Esophagus (tissue), 2 donors: ENCODE data around the gene STAC3. TPM values are rescaled to one million over a fixed set of nuclear protein-coding genes. Genes with fewer than 3 reads are reported as not detected.
A peak's percentile ranks its signal among the peaks of the same experiment; 100 is the strongest.

Experiments used
- H3K27ac ChIP-seq, 2 donors: one replicate each; pipeline ENCODE4 v1.5.1; 2013; ENCODE audit warnings: low read depth in 2 of 2, mild to moderate bottlenecking in 2 of 2, inconsistent platforms in 1 of 2, low read length in 1 of 2, moderate library complexity in 1 of 2
- H3K27me3 ChIP-seq, 2 donors: one replicate each; pipeline ENCODE4 v1.6.1; 2013; ENCODE audit warnings: low read length in 2 of 2, control low read depth in 1 of 2, mild to moderate bottlenecking in 1 of 2; ENCODE audit not compliant: insufficient read depth in 2 of 2, control insufficient read depth in 1 of 2
- H3K36me3 ChIP-seq, 2 donors: one replicate each; pipeline ENCODE4 v1.6.1; 2013; ENCODE audit warnings: low read length in 1 of 2; ENCODE audit not compliant: control insufficient read depth in 2 of 2, insufficient read depth in 2 of 2
- H3K4me1 ChIP-seq, 2 donors: one replicate each; pipeline ENCODE4 v1.6.1; 2013; ENCODE audit warnings: low read length in 1 of 2; ENCODE audit not compliant: control insufficient read depth in 2 of 2, insufficient read depth in 2 of 2
- H3K4me3 ChIP-seq, 2 donors: one replicate each; pipeline ENCODE4 v1.5.1; 2013; ENCODE audit warnings: low read length in 2 of 2, mild to moderate bottlenecking in 2 of 2, low read depth in 1 of 2, moderate library complexity in 1 of 2
- H3K9me3 ChIP-seq, 2 donors: one replicate each; pipeline ENCODE4 v1.6.1; 2013; ENCODE audit warnings: mild to moderate bottlenecking in 2 of 2, low read depth in 1 of 2, low read length in 1 of 2, moderate library complexity in 1 of 2; ENCODE audit not compliant: control insufficient read depth in 2 of 2, insufficient read depth in 1 of 2
- WGBS, 2 donors: extraction: QIAGEN DNeasy Blood & Tissue Kit; methylation state at CpG; one replicate each; pipeline ENCODE4 v1.1.7; 2013; 5-methylcytosine and 5-hydroxymethylcytosine counted together
- polyA plus RNA-seq, 2 donors: library from polyadenylated mRNA; stranded (reverse); fragments of 200-250 nt; gene quantifications; one replicate each; pipeline ENCODE4 v1.2.3, GENCODE V29; 2013
- donor health status: healthy with polysubstance abuse.
- donor health status: Bipolar disorder and iron deficiency.

Gene STAC3
- polyA plus RNA-seq, 2 donors: 0.96 to 1.4 TPM

- WGBS, 2 donors: 9 to 10% methylated on average over 48 of the region's 48 CpGs
Observed at GRCh38 chr12:57241402-57242310, 9.3 kb downstream of the STAC3 start.

GRCh38 chr12:57240926-57241401, 10.0 kb downstream of the STAC3 start:
- Histone ChIP-seq H3K4me3 (no peak overlapping the region), H3K27ac (peak overlapping the region in 1 of 2 donors; percentile 5), H3K4me1 (peaks cover 14 to 43% of the 10 kb centered on the region in 2 donors), H3K9me3 (no peaks in the 10 kb centered on the region), H3K36me3 (no peaks in the 10 kb centered on the region), H3K27me3 (peaks cover 0 to 9% of the 10 kb centered on the region in 2 donors)
- WGBS, 2 donors: 13 to 16% methylated on average over 19 of the region's 19 CpGs

More at GRCh38 chr12:57241402-57242310, 9.3 kb downstream of the STAC3 start:
- peaks cover 14 to 38% of the 10 kb centered on the region in 2 donors for H3K4me1 ChIP-seq
- H3K27ac ChIP-seq: no peak overlapping the region
- H3K27me3 ChIP-seq: peaks cover 0 to 9% of the 10 kb centered on the region in 2 donors
- H3K9me3 ChIP-seq: no peaks in the 10 kb centered on the region
- no peaks in the 10 kb centered on the region for H3K36me3 ChIP-seq
- no peak overlapping the region for H3K4me3 ChIP-seq

GRCh38 chr12:57240066-57240921, 10.7 kb downstream of the STAC3 start:
- H3K36me3 ChIP-seq: peaks cover 0 to under 1% of the 10 kb centered on the region in 2 donors
- H3K27me3 ChIP-seq: peaks cover 0 to 9% of the 10 kb centered on the region in 2 donors
- H3K27ac ChIP-seq: peak overlapping the region in 1 of 2 donors; percentile 6
- WGBS, 2 donors: 1% methylated on average over 68 to 72 of the region's 72 CpGs
- H3K4me1 ChIP-seq: peaks cover 14 to 46% of the 10 kb centered on the region in 2 donors
- peak overlapping the region; percentile 23 to 43 for H3K4me3 ChIP-seq
- H3K9me3 ChIP-seq: no peaks in the 10 kb centered on the region

- H3K9me3 ChIP-seq: no peaks in the 10 kb centered on the region
- H3K27ac ChIP-seq: no peak overlapping the region
- H3K4me1 ChIP-seq: peaks cover 14 to 50% of the 10 kb centered on the region in 2 donors
- H3K4me3 ChIP-seq: peak overlapping the region; percentile 23 to 43
- peaks cover 0 to 2% of the 10 kb centered on the region in 2 donors for H3K36me3 ChIP-seq
- peaks cover 0 to 9% of the 10 kb centered on the region in 2 donors for H3K27me3 ChIP-seq
- 2 to 3% methylated on average over 14 of the region's 14 CpGs for WGBS, 2 donors
Observed at GRCh38 chr12:57239587-57240065, 11.4 kb downstream of the STAC3 start.

- Histone ChIP-seq H3K4me3 (peak overlapping the region; percentile 16 to 45), H3K4me1 (peaks cover 14 to 52% of the 10 kb centered on the region in 2 donors), H3K27me3 (peaks cover 0 to 9% of the 10 kb centered on the region in 2 donors), H3K36me3 (peaks cover 0 to 4% of the 10 kb centered on the region in 2 donors), H3K27ac (no peak overlapping the region), H3K9me3 (no peaks in the 10 kb centered on the region)
- 1 to 2% methylated on average over 46 to 47 of the region's 47 CpGs for WGBS, 2 donors
Observed at GRCh38 chr12:57238854-57239554, 12.0 kb downstream of the STAC3 start.

GRCh38 chr12:57237932-57238853, 12.8 kb downstream of the STAC3 start:
- H3K4me3 ChIP-seq: peak overlapping the region; percentile 16 to 45
- peaks cover 0 to 9% of the 10 kb centered on the region in 2 donors for H3K27me3 ChIP-seq
- no peaks in the 10 kb centered on the region for H3K9me3 ChIP-seq
- H3K36me3 ChIP-seq: peaks cover 0 to 12% of the 10 kb centered on the region in 2 donors
- 5 to 6% methylated on average over 60 to 63 of the region's 63 CpGs for WGBS, 2 donors
- no peak overlapping the region for H3K27ac ChIP-seq
- H3K4me1 ChIP-seq: peaks cover 14 to 55% of the 10 kb centered on the region in 2 donors

GRCh38 chr12:57237596-57237931, 13.4 kb downstream of the STAC3 start:
- 29 to 34% methylated on average over 5 of the region's 5 CpGs for WGBS, 2 donors
- peaks cover 14 to 53% of the 10 kb centered on the region in 2 donors for H3K4me1 ChIP-seq
- peaks cover 4 to 18% of the 10 kb centered on the region in 2 donors for H3K36me3 ChIP-seq
- peak overlapping the region in 1 of 2 donors; percentile 72 for H3K27ac ChIP-seq
- H3K9me3 ChIP-seq: no peaks in the 10 kb centered on the region
- H3K27me3 ChIP-seq: peaks cover 0 to 5% of the 10 kb centered on the region in 2 donors
- H3K4me3 ChIP-seq: no peak overlapping the region

- WGBS, 2 donors: 18 to 20% methylated on average over 9 of the region's 9 CpGs
Observed at GRCh38 chr12:57236925-57237595, 13.9 kb downstream of the STAC3 start.

More at GRCh38 chr12:57236925-57237595, 13.9 kb downstream of the STAC3 start:
- Histone ChIP-seq H3K36me3 (peaks cover 9 to 23% of the 10 kb centered on the region in 2 donors), H3K4me3 (peak overlapping the region; percentile 47 to 48), H3K9me3 (no peaks in the 10 kb centered on the region), H3K27ac (peak overlapping the region in 1 of 2 donors; percentile 72), H3K4me1 (peaks cover 11 to 50% of the 10 kb centered on the region in 2 donors), H3K27me3 (peaks cover 0 to 1% of the 10 kb centered on the region in 2 donors)
